NCI-H1930 (cell line): Measurements from ENCODE around the gene ATP6V0D1.
A peak's percentile ranks its signal among the peaks of the same experiment; 100 is the strongest.

Source experiments
- DNase-seq, 2 experiments: peaks; one replicate each; lab custom pipeline; 2025; lab: John Stamatoyannopoulos, UW

The ATP6V0D1 gene

GRCh38 chr16:67407176-67407787, 73.7 kb downstream of the ATP6V0D1 start:
- no peak for DNase-seq

GRCh38 chr16:67406111-67406971, 74.6 kb downstream of the ATP6V0D1 start:
- DNase-seq, result no peak

- no peak for DNase-seq
These were observed 75.6 kb downstream of the ATP6V0D1 start for GRCh38 chr16:67405336-67405735.

DNA sequence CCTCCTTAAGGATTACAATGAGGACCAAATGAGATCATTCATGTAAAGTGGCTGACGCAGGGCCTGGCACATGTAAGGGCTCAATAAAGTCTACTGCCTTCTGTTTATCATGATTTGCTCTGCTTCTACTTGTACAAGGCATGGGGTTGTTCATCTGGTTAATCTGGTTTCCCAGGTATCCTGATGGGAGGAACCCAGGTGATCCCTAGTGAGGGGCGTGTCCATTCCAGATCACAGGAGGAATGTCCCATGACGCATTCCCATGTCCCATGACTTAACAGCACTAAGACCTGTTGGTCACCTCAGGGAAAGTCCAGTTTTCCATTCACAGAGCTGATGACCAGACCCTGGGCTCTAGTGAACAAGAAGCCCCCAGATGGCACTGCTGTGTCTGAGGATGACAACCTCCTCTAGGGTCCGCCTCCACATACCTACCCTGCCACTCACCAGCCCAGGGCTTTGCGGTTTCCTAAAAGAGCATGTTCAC, 76.2 kb downstream of the ATP6V0D1 start:
- DNase-seq, result no peak

DNA sequence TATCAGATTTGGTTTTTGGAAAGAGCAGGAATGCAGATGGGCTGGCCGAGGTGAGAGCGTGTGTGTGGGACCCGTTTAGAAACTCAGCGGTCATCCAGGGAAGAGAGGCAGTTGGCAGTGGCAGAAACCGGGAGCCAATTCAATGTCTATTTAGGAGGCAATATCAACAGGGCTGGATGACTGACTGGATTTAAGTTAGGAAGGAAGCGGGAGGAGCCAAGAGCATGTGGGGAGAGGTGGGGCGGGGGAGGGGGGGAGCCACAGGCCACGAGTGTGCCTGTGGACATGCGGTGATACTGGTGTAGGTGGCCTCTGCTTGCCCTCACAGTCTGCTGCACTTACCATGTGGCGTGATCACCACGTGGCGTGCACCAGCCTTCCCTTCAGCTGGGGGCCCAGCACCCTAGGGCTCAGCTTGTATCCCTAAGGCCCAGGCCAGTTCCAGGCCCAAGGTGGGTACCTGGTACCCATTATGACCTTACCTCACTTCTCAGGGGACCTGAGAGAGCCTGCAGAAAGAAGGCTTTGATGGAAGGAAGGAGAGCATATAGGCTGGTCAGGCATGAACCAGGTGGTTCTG, 76.9 kb downstream of the ATP6V0D1 start:
- no peak for DNase-seq

GRCh38 chr16:67400901-67401300, 80.1 kb downstream of the ATP6V0D1 start:
- no peak for DNase-seq

GRCh38 chr16:67399749-67400704, 80.9 kb downstream of the ATP6V0D1 start:
- no peak for DNase-seq

DNA sequence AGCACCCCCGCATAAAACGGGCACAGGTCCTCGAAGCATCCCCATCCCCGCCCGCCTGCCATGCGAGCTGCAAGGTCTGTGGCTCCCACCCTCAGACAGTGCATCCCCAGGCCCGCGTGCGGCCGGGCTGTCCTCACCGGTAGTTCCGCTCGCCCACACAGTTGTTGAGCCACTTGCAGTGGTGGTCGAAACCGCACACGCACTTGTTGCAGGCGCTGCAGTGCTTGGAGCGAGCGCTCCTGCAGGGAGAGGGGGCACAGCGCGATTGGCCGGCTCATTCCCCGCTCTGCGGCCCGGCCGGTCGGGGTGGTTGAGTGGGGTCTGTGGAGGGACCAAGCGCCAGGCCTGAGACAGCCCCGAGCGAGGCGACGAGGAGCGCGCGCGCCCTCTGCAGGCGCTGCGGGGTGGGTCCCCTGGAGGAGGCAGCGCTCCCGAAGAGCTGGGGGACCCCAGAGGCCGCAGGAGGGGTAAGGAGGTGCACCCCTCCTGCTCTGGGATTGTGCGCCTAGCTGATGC, 81.7 kb downstream of the ATP6V0D1 start:
- DNase-seq, result no peak

DNA sequence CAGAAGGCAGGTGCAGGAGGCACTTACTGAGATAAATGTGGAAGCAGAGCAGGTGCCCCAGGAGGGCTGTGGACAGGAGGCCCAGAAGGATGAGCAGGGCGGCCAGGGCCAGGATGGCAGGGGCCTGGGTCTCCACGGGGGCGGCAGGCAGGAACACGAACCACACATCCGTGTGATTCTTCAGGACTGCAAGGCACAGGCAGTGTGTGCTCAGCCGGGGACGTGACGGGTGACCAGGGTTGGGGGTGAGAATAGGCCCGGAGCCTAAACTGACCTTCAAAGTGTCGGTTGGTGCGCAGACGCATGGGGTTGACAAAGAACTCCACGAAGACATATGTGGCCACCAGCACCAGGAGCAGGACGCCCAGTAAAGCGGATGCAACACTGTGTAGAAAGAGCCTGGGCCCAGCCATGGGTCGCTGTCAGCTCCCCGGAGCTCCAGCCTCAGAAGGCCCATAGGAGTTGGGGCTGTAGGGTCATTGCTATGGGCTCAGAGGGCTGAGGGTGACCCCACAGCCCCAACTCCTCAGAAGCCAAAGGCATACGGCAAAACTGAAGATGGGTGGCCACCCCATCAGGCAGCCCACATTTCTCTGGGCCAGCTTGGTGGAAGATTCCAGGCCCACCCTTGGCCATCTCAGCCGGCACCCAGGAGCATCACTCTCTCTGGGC, 82.3 kb downstream of the ATP6V0D1 start:
- no peak for DNase-seq

GRCh38 chr16:67397812-67398545, 83.0 kb downstream of the ATP6V0D1 start:
- no peak for DNase-seq

- no peak for DNase-seq
These were observed 83.7 kb downstream of the ATP6V0D1 start for GRCh38 chr16:67397036-67397801.

- DNase-seq, result peak; percentile 36 to 56
These were observed 84.6 kb downstream of the ATP6V0D1 start for GRCh38 chr16:67396159-67397035.

GRCh38 chr16:67395458-67396158, 85.3 kb downstream of the ATP6V0D1 start:
- peak; percentile 51 to 54 for DNase-seq

- DNase-seq, result no peak
These were observed 85.9 kb downstream of the ATP6V0D1 start for GRCh38 chr16:67395105-67395457.

- no peak for DNase-seq
These were observed 86.5 kb downstream of the ATP6V0D1 start for GRCh38 chr16:67394155-67395104.

DNA sequence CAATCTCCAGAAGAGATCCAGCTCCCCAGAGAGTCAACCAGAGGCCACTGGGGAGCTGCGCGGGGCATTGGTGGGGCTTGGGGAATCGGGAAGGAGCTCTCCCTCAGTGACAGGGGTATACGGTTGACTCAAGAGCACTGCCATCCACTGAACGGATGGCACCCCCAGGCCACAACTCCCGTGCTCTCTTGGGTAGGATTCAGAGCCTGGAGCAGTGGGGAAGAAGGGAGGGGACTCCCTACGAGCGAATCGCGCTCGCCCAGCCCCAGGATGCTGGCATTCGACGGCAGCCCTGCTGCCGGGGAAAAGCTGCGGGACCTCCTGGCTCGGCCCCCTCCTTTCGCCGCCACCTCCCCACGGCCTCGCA, 87.2 kb downstream of the ATP6V0D1 start:
- no peak for DNase-seq
